Measurements from ENCODE around the gene TMEM88. TPM values are rescaled to one million over a fixed set of nuclear protein-coding genes. Genes with fewer than 3 reads are reported as not detected.

Gene TMEM88
- total and polyA plus RNA-seq, 2 of the 13 experiments (the other 11 are each of a cell fraction or from before 2014, with no cell fraction given): 0.31 to 0.66 TPM

- TF ChIP-seq ZNF275 (CRISPR knock-in tag; IDR thresholded peaks at IDR 0.05; ENCODE audit: borderline replicate concordance) (no peak), TEAD2 (CRISPR knock-in tag; IDR thresholded peaks at IDR 0.05) (no peak), NFATC3 (CRISPR knock-in tag; IDR thresholded peaks at IDR 0.05) (no peak), DNMT3B (CRISPR knock-in tag; conservative IDR thresholded peaks at IDR 0.05) (no peak), MLLT10 (CRISPR knock-in tag; IDR thresholded peaks at IDR 0.05) (no peak), ATF6 (CRISPR knock-in tag; conservative IDR thresholded peaks at IDR 0.05) (no peak), JUN (CRISPR knock-in tag; IDR thresholded peaks at IDR 0.05) (no peak), ZNF343 (CRISPR knock-in tag; IDR thresholded peaks at IDR 0.05) (peak; percentile 33; the same call in 1 of the 2 replicates), BRD4 (CRISPR knock-in tag; IDR thresholded peaks at IDR 0.05) (no peak), LCORL (IDR thresholded peaks at IDR 0.05) (no peak), LCORL (CRISPR knock-in tag; IDR thresholded peaks at IDR 0.05) (peak; percentile 27; the same call in 1 of the 2 replicates), ATF1 (CRISPR knock-in tag; IDR thresholded peaks at IDR 0.05) (peak; percentile 14; the same call in 1 of the 2 replicates), NFE2L2 (IDR thresholded peaks at IDR 0.05; ENCODE audit: low read length) (no peak), MXI1 (IDR thresholded peaks at IDR 0.05; ENCODE audit: borderline replicate concordance, low read depth, low read length) (no peak; the same call in 2 of the 3 replicates), RFX5 (IDR thresholded peaks at IDR 0.05; ENCODE audit: low read depth, low read length) (0 out of 2 replicates have a peak, but pooled peaks have one; percentile 3), ZNF468 (CRISPR knock-in tag; IDR thresholded peaks at IDR 0.05) (no peak), HNRNPK (IDR thresholded peaks at IDR 0.05; ENCODE audit: low read depth, low read length, poor library complexity, severe bottlenecking) (peak; percentile 34), ARNTL (CRISPR knock-in tag; IDR thresholded peaks at IDR 0.05) (no peak), ZNF225 (CRISPR knock-in tag; IDR thresholded peaks at IDR 0.05) (no peak; the same call in 1 of the 2 replicates), KDM6A (CRISPR knock-in tag; IDR thresholded peaks at IDR 0.05; ENCODE audit: low read depth) (no peak), PREB (CRISPR knock-in tag; IDR thresholded peaks at IDR 0.05) (no peak), ZBTB42 (CRISPR knock-in tag; IDR thresholded peaks at IDR 0.05) (no peak), MTF1 (CRISPR knock-in tag; IDR thresholded peaks at IDR 0.05) (no peak), THYN1 (CRISPR knock-in tag; IDR thresholded peaks at IDR 0.05; ENCODE audit: borderline replicate concordance, low read depth) (no peak), MXD4 (CRISPR knock-in tag; IDR thresholded peaks at IDR 0.05) (no peak), ZNF691 (CRISPR knock-in tag; IDR thresholded peaks at IDR 0.05; ENCODE audit: borderline replicate concordance, low read depth) (peak; percentile 60; the same call in 1 of the 2 replicates), TRIM24 (CRISPR knock-in tag; IDR thresholded peaks at IDR 0.05) (no peak), BCL6 (CRISPR knock-in tag; IDR thresholded peaks at IDR 0.05) (peak; percentile 4; the same call in 1 of the 2 replicates), WIZ (CRISPR knock-in tag; IDR thresholded peaks at IDR 0.05) (no peak), SYNCRIP (IDR thresholded peaks at IDR 0.05; ENCODE audit: insufficient read depth, low read depth, low read length) (no peak)
Observed at GRCh38 chr17:7841915-7842379, 12.9 kb upstream of the TMEM88 start (continued).

All from HepG2 (cell line).